COR-L47 (cell line): ENCODE data around the gene PLOD1.
"Not testable (repeated sequence)": the region's sequence is repeated elsewhere in the genome, so short reads cannot be mapped to it uniquely, and the experiment has no call there.

Source experiments
- DNase-seq: peaks from one replicate; lab custom pipeline; 2025; lab: John Stamatoyannopoulos, UW

The PLOD1 gene

DNA sequence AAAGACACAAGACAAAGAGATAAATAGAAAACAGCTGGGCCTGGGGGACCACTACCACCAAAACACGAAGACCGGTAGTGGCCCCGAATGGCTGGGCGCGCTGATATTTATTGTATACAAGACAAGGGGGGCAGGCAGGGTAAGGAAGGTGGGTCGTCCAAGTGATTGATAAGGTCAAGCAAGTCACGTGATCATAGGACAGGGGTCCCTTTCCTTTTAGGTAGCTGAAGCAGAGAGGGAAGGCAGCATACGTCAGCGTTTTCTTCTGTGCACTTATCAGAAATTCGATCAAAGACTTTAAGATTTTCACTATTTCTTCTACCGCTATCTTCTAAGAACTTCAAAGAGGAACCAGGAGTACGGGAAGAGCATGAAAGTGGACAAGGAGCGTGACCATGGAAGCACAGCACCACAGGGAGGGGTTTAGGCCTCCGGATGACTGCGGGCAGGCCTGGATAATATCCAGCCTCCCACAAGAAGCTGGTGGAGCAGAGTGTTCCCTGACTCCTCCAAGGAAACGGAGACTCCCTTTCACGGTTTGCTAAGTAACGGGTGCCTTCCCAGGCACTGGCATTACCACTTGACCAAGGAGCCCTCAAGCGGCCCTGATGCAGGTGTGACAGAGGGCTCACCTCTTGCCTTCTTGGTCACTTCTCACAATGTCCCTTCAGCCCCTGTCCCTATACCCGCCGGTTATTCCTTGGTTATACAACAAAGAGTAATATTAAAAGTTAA, 21.9 kb upstream of the PLOD1 start:
- DNase-seq: not testable (repeated sequence)

DNA sequence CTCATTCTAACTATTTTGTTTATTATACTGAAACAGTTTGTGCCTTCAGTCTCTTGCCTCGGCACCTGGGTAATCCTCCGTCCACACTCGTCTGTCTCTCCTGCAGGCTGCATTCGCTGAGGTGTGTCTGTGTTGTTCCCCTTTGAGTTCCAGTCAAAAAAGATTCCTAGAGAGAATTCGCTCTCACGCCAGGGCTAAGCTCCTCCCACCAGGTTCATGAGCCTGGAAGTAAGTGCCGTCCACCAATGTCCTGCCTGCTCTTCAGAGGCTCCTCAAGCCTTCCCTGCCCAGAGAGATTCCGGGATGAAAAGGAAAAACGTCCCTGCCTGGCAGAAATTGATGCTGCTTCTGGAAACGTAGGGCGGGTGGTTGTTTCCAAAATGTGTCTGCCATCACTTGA, 21.2 kb upstream of the PLOD1 start:
- no peak for DNase-seq

DNA sequence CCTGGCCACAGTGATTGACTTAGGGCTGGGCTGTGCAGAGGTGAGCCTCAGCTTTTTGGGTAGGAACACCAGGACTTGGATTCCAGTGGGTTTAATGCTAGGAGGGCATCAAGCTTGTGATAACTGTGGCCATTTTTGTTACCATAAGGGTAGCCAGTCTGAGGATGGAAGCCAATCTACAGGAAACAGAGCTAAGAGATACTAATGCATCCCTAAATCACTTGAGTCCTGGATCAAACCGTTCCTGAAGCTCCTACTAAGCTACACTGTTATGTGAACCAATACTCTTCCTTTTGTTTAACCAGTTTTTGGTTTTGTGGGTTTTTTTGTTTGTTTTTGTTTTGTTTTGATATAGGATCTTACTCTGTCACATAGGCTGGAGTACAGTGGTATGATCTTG, 20.5 kb upstream of the PLOD1 start:
- DNase-seq: no peak

DNA sequence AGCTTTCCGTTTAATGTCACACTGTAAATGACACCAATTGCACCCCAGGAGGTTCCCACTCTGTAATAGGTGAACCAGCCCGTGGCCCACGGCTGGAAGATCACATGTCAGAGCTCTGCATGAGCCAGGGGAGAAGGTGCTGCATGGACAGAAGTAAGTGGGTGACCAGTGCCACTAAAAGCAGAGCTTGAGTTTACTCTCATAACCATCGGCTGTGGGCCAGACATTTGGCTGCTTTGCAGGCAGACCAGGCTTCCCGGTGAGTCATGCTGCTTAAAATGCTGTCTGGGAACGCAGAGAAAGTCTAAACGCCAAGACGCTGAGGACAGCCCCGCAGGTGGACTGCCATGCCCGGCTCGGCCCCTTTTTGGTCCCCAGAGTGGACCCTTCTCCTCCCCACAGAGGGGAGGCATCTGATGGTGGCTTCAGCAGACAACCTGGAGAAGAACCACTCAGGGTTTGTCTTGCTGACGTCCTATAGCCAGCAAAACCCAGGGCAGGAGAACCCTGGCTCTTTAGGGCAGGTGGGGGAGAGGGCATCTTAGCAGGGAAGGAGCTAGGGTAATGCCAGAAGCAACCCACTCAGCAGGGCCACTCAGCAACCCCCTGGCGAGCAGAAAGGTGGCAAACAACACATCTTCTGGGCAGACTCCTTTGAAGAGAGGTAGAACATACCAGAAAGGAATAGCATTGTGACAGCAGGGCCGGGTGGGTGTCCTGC, 15.6 kb upstream of the PLOD1 start:
- DNase-seq: no peak

DNA sequence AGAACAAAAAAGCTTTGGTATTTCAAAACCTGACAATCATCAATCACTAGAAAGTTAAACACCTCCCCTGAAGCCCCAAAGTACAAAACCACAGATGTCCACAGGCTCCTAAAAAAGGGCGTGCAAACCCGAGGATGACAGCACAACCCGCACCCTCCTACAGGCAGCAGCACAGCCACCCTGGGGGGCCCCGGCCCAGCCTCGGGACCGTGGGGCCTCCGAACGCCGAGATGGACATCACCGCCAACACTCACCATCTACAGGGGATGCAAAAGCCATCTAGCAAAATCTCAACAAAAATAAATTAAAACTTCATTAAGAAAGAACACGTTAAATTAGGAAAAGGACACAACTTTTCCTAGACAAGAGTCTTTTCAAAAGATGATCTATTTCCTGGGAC, 14.9 kb upstream of the PLOD1 start:
- no peak for DNase-seq

DNA sequence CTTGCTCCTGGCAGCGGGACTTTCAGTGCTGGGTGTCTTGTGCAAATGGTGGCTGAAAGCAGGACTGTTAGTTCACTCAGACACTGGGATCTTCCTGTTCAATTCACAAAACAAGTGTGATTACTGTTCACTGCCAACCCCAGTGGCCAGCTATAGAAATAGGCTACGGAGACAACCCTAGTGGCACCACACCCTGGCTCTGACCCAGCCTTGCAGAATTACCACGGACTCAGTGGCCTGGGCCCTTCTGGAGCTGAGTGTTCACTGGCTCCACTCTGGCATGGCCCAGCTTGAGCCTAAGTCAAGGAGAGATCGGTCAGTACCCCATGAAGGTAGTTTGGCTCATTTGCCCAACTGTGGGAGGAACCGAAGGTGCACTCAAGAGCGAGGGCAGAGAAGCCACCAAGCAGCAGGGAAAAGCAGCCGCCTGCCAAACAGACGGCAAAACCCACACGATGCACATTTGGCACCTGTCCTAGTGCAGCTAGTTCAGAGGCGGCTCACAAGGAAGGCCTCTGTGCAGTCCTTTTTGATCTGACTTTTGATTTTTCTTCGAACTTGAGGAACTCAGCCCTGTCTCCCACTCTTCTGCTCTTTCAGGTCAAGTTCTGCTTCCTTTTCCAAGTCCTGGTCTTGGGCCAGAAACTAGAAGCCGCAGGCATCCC, 14.1 kb upstream of the PLOD1 start:
- DNase-seq: no peak

DNA sequence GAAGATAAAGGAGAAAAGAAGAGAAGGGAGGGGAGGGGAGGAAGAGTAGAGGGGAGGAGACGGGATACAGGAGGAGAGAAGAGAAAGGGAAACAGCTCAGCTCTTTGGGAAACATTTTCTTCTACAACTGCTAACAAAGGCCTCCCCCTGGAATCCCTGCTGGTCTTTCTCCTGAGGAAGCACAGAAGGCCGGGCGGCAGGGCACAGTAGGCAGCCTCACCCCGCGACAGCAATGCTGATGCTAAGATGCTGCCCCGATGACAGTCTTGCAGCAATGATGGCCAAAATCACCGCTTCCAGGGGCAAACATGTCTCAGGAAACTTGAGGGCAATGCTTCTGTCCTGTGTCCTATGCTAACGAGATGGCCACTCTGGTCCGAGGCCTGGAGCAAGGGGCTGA, 13.5 kb upstream of the PLOD1 start:
- no peak for DNase-seq

DNA sequence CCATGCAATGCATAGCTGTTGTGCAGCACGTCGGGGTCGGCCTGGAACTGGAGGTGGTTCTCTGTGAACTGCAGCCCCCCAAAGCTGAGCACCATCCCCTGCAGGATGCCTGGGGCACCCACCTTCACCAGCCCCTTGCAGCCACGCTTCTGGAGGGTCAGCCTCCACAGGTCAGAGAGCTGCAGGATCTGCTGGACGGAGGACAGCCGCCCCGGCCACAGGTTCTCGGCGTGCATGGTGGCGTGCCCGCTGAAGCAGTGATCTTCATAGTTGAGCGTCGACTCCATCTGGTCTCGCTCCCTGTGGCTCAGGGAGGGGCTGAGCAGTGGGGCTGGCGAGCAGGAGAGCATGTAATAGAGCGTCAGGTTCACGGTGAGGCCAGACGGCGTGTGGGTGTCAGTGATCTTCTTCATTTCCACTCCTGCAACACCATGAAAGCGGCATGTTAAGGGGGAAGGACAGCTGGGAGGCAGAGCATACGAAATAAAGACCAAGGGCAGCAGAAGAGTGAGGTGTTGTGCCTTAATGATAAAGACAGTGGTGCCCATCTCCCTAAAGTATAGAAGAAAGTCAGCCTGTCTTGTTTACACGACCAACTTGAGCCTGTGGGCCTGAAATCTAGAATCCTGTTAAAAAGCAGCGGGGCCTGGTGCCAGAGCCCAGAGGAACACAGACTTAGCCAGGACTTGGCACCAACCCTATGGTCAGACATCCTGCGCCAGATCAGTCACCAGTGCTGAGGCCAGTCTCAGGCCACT, 11.3 kb upstream of the PLOD1 start:
- DNase-seq: no peak

DNA sequence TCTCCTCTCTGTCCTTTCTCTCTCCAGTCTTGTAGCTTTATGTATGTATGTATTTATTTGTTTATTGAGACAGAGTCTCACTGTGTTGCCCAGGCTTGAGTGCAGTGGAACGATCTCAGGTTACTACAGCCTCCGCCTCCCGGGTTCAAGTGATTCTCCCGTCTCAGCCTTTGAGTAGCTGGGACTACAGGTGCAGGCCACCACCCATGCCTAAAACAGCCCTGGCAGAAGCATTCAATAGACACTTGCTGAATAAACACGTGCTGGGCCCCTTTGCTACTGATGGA, 10.7 kb upstream of the PLOD1 start:
- DNase-seq: no peak

DNA sequence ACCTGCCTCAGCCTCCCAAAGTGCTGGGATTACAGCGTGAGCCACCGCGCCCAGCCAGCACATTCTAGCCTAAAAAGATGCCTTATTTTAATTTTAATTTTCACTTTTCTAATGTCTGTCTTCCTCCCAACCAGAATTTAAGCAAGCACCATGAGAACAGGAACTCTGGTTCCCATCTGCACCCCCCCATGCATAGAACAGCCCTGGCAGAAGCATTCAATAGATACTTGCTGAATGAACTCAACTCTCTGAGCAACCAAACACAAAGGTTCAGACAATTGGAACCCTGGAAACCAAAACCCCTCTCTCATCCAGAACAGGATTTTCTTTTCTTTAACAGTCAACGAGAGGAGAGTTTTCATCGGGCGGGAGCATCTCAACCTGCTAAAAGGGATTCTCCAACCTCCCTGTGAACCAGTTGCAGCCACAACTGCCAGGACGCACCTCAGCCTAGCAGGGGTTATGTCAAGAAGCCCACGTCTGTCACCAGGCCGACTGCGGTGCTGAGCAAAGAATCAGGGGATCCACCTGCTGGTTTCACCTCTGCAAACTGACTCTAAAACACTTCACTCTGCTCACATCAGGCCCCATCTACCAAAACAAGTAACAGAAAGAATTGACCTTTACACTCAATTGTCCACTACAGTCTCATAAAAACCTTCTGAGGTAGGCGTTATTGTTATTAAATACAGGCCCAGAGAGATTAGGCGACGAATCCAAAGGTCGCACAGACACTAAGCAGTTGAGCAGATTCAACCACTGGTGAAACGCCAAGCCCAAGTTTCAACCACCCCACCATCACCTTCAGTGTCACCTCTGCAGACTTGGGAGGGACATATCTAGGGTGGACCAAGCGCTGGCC, 10.0 kb upstream of the PLOD1 start:
- DNase-seq: no peak

DNA sequence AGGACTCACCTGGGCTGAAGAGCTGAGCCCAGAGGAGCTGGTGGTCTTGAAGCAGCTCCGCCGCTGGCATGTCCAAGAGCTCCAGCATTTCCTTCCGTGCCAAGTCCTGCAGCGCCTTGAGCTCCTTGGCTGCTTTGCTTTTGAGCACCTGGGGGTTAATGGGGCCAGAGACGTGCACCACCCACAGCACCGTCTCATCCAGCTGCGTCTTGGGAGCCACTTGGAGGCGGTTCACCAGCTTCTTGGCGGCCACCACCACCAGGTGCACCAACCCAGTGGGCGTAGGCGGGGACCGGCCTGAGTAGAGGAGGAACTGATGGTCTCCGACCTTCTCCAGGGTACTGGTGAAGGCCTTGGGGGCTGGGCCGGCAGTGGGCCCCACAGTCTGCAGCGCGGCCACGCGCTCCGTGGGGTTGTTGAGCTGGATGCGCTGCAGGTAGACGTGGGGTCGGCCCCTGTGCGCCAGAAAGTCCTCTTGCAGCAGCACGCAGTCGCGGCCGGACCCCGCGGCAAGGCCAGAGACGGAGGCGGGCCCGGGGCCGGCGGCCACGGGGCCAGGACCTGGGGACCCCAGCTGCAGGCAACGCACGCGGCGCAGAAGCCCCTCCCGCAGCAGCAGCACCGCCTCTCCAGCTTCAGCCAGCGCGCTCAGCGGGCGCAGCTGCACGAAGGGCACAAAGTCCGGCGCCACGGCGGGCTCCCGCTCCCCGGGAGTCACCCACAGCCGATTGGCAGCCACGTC, 9.2 kb upstream of the PLOD1 start:
- not testable (repeated sequence) for DNase-seq

DNA sequence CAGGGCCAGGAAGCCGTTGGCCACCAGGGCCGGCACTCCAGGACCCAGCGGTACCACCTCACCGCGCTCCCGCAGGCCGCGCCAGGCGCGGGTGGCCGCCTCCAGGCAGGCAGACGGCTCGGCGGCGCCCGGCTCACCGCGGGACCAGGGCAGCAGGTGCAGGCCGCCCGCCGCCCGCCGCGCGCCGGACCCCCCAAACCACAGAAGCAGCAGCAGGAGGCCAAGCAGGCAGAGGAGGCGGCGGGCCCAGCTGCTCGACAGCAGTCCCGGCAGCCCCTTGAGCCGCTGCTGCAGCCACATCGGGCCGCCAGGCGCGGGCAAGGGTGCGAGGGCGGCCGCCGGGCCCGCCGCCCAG, 8.6 kb upstream of the PLOD1 start:
- DNase-seq: no peak

DNA sequence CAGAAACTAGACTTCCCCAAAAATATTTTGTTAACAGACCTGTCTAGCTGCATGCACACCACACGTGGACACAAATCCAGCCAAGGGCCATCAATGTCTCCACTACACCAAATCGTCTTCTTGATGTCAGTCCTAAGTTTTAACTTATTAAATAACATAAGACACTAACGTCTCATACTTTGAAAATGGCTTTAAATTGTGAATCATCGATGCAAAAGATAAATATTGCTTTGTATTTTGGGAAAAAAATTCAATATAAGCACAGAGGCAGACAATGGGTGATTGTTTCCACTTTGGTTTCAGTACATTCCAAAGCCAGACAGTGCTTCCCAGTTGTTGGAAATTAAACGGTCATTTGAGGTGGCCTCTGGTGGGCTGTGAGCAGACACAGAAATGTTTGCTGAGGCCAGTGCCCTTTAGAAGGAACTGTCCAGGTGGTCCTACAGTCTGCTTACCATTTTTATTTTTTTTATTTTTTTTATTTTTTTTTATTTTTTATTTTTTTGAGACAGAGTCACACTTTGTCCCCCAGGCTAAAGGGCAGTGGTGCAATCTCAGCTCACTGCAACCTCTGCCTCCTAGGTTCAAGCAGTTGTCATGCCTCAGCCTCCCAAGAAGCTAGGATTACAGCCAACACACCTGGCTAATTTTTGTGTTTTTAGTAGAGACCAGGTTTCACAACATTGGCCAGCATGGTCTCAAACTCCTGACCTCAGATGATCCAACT, 6.5 kb upstream of the PLOD1 start:
- DNase-seq: no peak

DNA sequence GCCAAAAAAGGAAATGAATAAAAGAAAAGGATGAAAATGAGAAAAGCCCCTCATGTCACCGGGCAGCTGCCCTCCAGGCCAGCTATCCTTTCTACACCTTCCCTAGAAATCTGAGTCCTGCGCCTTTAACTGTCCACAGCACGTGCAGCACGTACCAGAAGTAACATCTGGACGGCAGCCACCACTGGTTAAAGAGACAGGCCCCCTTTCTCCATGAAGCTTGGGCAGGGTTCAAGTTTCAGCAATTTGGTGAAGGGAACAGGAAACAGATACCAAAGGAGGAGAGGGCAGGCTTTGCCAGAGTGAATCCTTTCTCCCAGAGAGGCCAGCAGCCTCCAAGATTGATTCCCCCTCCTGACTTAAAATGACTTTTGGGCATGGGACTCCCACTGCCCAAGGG, 4.7 kb upstream of the PLOD1 start:
- DNase-seq: peak; percentile 19

DNA sequence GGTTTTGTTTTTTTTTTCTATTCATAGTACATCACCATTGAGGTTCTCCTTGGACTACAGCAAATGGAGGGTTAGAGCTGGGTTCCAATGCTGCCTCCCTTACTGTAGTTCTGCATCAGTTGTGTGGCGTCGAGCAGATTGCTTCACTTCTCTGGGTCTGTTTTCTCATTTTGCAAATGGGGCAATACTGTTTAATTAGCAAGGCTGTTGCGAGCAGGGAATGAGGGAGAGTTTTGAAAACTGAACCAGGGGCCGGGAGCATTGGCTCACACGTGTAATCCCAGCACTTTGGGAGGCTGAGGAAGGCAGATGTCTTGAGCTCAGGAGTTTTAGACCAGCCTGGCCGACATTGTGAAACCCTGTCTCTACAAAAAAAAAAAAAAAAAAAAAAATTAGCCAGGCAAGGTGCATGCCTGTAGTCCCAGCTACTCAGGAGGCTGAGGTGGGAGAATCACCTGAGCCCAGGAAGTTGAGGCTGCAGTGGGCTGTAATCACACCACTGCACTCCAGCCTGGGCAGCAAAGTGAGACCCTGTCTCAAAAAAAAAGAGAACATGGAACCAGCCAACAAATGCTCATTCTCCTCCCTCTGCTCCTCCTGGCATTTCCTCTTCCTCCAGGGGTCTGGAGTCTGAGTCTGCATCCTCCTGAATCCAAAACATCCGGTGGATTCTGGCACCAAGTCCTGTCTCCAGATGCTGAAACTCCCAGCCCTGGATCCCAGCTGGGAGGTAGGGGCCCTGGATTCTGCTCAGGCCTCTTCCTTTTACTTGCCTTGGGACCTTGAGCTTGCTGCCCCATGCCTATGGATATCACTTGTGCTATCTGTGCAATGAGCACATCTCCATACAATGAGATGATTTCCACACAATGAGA, 3.7 kb upstream of the PLOD1 start:
- no peak for DNase-seq

DNA sequence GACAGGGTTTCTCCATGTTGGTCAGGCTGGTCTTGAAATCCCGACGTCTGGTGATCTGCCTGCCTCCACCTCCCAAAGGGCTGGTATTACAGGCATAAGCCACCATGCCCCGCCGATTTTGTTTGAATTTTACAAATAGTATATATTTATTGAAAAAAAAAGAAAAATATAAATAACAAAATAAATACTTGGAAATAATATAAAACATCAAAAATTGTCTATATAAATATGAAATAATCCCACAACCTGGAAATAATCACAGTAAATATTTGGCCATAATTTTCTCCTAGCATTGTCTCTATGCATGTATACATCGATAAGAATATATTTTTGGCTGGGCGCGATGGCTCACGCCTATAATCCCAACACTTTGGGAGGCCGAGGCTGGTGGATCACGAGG, 2.7 kb upstream of the PLOD1 start:
- no peak for DNase-seq

DNA sequence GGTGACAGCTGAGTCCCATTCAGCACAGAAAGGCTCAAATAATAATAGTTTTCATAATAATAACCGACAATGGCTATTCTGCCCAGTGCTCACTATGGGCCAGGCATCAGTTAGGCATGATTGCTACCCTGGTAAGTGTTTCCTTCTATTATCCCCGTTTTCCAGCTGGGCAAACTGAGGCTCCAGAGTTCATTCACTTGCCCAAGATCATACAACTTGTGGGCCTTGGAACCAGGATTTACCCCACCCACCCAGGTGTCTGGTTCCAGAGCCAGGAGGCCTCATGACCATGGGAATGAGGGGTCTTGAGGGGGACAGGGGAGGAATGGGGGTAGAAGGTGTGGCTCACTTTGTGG, 518 bp downstream of the PLOD1 start:
- DNase-seq: no peak

DNA sequence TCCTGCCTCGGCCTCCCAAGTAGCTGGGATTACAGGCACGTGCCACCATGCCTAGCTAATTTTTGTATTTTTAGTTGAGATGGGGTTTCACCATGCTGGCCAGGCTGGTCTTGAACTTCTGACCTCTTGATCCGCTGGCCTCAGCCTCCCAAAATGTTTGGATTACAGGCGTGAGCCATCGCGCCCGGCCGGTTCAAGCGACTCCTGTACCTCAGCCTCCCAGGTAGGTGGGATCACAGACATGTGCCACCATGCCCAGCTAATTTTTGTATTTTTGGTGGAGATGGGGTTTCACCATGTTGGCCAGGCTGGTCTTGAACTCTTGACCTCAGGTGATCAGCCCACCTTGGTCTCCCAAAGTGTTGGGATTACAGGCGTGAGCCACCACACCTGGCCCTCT, 1.2 kb downstream of the PLOD1 start:
- not testable (repeated sequence) for DNase-seq

DNA sequence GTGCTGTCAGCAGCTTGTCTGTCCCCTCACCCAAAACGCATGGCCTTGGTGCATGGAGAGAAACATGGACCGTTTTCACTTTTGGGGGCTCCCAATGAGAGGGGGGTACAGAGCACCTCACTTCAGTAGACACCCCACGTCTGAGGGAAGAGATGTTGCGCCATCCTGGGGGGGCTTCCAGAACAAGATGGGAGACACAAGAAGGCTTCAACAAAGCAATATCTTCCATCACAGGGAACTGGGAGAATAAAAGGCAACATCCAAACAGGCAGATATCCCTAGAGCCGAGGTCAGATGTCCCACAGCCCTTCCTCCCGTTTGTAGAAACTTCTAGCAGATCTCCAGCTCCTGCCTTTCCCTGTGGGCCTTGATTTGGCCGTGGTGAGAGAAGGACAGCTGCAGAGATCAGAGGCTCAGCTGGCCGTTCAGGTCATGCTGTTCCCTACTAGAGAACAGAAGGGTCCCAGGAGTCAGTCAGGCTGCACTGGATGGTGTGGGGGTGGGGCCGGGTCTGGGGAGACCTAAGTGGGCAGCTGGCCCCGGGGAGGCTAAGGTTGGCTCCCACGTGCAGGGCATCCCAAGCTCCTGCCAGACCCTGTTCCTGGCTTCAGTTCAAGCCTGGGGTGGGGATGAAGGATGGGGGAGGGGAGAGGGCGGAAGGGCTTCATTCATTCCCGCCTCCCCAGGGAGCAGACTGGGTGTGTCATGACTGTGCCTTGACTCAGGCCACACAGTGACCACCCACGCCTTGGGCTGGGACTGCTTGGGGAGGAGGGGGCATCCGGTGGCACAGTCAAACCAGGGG, 4.4 kb downstream of the PLOD1 start:
- DNase-seq: no peak
